PFSK-1 (cell line): ENCODE data around the gene METTL24.

ENCODE experiments used
- FOXP2 ChIP-seq: optimal IDR thresholded peaks from 2 replicates; pipeline ENCODE3; 2011; ENCODE audit warnings: borderline replicate concordance, control low read depth, inconsistent platforms; ENCODE audit not compliant: insufficient read depth; ENCODE audit errors: extremely low read length, extremely low read depth
- POLR2AphosphoS5 ChIP-seq: IDR thresholded peaks from 2 replicates; pipeline ENCODE4 v1.6.1; 2012; ENCODE audit warnings: low read depth, mild to moderate bottlenecking, control low read depth, low read length, moderate library complexity
- REST ChIP-seq, 2 experiments: IDR thresholded peaks; 2 replicates each; pipeline versions ENCODE4 v1.6.1 to v1.8.0; 2011 to 2012; ENCODE audit warnings: low read depth in 2 of 2, low read length in 2 of 2, control low read depth in 1 of 2, inconsistent platforms in 1 of 2, mild to moderate bottlenecking in 1 of 2, moderate library complexity in 1 of 2; ENCODE audit not compliant: insufficient read depth in 1 of 2
- SIN3A ChIP-seq: IDR thresholded peaks from 2 replicates; pipeline ENCODE4 v1.6.1; 2012; ENCODE audit warnings: mild to moderate bottlenecking, low read length, moderate library complexity, borderline replicate concordance; ENCODE audit not compliant: insufficient read depth
- TAF1 ChIP-seq: IDR thresholded peaks from 2 replicates; pipeline ENCODE4 v1.6.1; 2012; ENCODE audit warnings: low read length, control low read depth, borderline replicate concordance; ENCODE audit not compliant: insufficient read depth

Gene METTL24

DNA sequence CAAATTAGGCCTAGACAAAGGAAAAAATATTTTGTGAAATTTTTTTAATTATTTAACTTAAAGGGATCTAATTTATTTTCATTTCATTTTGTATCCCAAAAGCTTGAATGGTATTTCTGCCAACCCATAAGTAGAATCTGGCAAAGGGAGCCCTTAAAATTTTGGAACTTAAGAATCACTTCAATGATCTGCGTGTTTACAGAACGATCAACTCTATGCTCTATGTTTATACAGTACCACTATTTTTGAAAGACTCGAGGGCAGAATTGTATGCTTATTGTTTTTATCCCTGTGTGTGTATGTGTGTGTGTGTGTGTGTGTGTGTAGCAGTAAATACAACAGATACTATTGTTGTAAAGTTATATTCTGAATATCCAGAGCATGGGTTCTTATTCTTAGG lies 39.2 kb downstream of the METTL24 start:
- TF ChIP-seq SIN3A: no peak
- no peak for TF ChIP-seq TAF1
- no peak for TF ChIP-seq REST (IDR thresholded peaks at IDR 0.05; ENCODE audit: insufficient read depth in 1 of 2, low read depth in 2 of 2, low read length in 2 of 2)
- TF ChIP-seq FOXP2: no peak
- no peak for TF ChIP-seq POLR2AphosphoS5

DNA sequence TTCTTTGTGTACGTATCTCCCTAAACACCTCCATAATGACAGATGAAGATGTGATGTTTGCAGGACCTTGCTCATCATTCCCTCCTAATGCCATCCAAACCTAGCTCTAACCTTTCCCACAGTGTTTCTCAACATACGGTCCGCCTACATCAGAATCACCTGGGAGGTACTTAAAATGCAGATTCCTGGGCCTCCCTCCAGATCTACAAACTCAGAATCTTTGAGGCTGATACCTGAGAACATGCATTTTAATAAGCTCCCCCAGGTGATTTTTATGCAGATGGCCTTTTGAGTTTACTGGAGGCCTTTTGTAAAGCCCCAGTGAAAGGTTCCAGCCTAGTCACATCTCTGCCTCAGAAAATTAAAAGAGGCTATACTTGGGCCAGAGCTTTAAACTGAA lies 40.5 kb downstream of the METTL24 start:
- TF ChIP-seq POLR2AphosphoS5: no peak
- no peak for TF ChIP-seq TAF1
- no peak for TF ChIP-seq SIN3A

GRCh38 chr6:110317189-110317588 lies 41.0 kb downstream of the METTL24 start:
- no peak for TF ChIP-seq FOXP2
- TF ChIP-seq POLR2AphosphoS5: no peak
- TF ChIP-seq SIN3A: no peak
- TF ChIP-seq TAF1: no peak
- no peak for TF ChIP-seq REST (IDR thresholded peaks at IDR 0.05; ENCODE audit: insufficient read depth in 1 of 2, low read depth in 2 of 2, low read length in 2 of 2)

GRCh38 chr6:110315869-110316398 lies 42.2 kb downstream of the METTL24 start:
- TF ChIP-seq REST (IDR thresholded peaks at IDR 0.05; ENCODE audit: insufficient read depth in 1 of 2, low read depth in 2 of 2, low read length in 2 of 2) (no peak), FOXP2 (no peak), TAF1 (no peak), SIN3A (no peak), POLR2AphosphoS5 (no peak)

- TF ChIP-seq TAF1: no peak
- no peak for TF ChIP-seq FOXP2
- TF ChIP-seq REST (IDR thresholded peaks at IDR 0.05; ENCODE audit: insufficient read depth in 1 of 2, low read depth in 2 of 2, low read length in 2 of 2): no peak
- TF ChIP-seq SIN3A: no peak
- no peak for TF ChIP-seq POLR2AphosphoS5
Observed at GRCh38 chr6:110315207-110315868, 42.8 kb downstream of the METTL24 start.
